Measurements from ENCODE around the gene RGL4.

RGL4 gene

DNA sequence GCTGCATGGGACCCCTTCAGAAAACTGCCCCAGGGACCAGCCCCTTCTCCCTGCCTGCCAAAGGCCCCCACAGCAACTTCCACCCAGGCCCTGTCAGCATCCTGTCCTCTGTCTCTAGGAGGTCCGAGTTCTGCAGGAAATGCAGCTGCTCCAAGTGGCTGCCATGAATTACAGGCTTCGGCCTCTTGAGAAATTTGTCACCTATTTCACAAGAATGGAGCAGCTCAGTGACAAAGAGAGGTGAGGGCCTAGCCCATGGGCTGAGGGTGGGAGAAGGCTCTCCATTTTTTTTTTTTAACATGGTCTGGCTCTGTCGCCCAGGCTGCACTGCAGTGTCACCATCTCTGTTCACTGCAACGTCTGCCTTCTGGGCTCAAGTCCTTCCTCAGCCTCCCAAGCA is 7.3 kb downstream of the RGL4 start:
- FAIRE-seq: no peak
- no peak for DNase-seq (ENCODE audit: insufficient read length, low spot score)
- TF ChIP-seq POLR2A (IDR thresholded peaks at IDR 0.05; ENCODE audit: low read depth, low read length): no peak

GRCh38 chr22:23698673-23699235 is 7.9 kb downstream of the RGL4 start:
- TF ChIP-seq POLR2A (IDR thresholded peaks at IDR 0.05; ENCODE audit: low read depth, low read length): no peak
- FAIRE-seq: no peak
- no peak for DNase-seq (ENCODE audit: insufficient read length, low spot score)

- FAIRE-seq (no peak), DNase-seq (ENCODE audit: insufficient read length, low spot score) (no peak)
- TF ChIP-seq POLR2A (IDR thresholded peaks at IDR 0.05; ENCODE audit: low read depth, low read length): no peak
Measured at GRCh38 chr22:23700706-23701105, 9.9 kb downstream of the RGL4 start.

DNA sequence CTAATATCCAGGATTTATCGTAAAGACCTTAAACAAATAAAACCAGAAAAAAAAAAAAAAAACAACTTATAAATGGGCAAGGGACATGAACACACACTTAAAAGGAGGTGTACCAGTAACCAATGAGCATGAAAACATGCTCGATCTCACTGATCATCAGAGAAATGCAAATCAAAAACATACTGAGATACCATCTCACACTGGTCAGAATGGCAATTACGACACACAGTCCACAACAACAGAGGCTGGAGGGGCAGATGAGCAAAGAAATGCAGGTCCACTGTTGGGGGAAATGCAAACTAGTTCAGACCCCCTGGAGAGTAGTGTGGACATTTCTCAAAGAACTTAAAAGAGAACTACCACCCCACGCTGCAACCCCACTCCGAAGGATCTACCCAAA is 13.2 kb downstream of the RGL4 start:
- no peak for DNase-seq (ENCODE audit: insufficient read length, low spot score)
- no peak for FAIRE-seq
- no peak for TF ChIP-seq POLR2A (IDR thresholded peaks at IDR 0.05; ENCODE audit: low read depth, low read length)

GRCh38 chr22:23704829-23705228 is 14.0 kb downstream of the RGL4 start:
- DNase-seq (ENCODE audit: insufficient read length, low spot score) (no peak), FAIRE-seq (no peak)
- TF ChIP-seq POLR2A (IDR thresholded peaks at IDR 0.05; ENCODE audit: low read depth, low read length): no peak

DNA sequence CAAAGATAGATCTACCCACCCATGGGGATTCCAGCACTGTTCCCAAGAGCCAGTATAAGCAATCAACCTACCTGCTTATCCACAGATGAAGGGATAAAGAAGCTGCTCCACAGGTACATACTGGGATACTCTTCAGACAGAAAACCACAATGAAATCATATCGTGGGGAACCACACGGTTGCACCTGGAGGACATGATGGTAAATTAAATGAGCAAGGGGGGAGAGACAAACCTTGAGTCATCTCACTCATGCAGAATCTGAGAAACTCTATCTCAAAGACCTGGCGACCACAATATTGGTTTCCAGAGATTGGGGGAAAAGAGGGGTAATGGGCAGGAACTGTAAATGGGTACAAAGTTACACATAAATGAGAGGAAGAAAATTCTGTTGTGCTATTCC is 14.5 kb downstream of the RGL4 start:
- DNase-seq (ENCODE audit: insufficient read length, low spot score) (no peak), FAIRE-seq (no peak)
- TF ChIP-seq POLR2A (IDR thresholded peaks at IDR 0.05; ENCODE audit: low read depth, low read length): no peak

GRCh38 chr22:23708270-23708669 is 17.5 kb downstream of the RGL4 start:
- no peak for TF ChIP-seq POLR2A (IDR thresholded peaks at IDR 0.05; ENCODE audit: low read depth, low read length)
- FAIRE-seq: no peak
- no peak for DNase-seq (ENCODE audit: insufficient read length, low spot score)

DNA sequence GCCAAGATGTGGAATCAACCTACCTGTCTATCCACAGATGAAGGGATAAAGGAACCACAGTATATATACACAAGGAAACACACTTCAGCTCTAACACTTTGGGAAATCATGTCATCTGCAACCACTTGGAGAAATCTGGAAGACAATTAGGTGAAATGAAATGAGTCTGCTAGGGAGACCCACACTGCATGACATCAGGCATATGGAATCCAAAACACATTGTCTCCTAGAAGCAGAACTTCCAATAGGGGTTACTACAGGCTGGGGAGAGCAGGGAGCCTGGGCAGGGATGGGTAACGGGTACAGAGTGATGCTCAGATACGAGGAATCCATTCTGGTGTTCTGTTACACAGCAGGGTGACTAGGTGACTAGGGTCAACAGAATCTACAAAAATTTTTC is 18.3 kb downstream of the RGL4 start:
- DNase-seq (ENCODE audit: insufficient read length, low spot score): no peak
- TF ChIP-seq POLR2A (IDR thresholded peaks at IDR 0.05; ENCODE audit: low read depth, low read length): no peak
- no peak for FAIRE-seq

DNA sequence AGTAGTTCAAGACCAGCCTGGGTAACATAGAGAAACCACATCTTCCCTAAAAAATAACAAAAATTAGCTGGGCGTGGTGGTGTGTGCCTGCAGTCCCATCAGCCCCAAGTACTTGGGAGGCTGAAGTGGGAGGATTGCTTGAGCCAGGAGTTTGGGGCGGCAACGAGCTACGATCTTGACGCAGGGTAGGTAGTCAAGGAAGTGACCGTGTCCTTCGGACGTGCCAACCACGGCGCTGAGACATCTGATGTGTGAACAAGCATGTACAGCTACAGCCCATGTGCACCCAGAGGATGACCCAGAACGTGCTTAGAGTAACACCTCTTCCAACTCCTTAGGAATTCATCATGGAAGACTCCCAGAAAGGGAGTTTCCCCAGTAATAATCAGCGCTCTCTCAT is 21.4 kb downstream of the RGL4 start:
- FAIRE-seq (no peak), DNase-seq (ENCODE audit: insufficient read length, low spot score) (no peak)
- no peak for TF ChIP-seq POLR2A (IDR thresholded peaks at IDR 0.05; ENCODE audit: low read depth, low read length)

DNA sequence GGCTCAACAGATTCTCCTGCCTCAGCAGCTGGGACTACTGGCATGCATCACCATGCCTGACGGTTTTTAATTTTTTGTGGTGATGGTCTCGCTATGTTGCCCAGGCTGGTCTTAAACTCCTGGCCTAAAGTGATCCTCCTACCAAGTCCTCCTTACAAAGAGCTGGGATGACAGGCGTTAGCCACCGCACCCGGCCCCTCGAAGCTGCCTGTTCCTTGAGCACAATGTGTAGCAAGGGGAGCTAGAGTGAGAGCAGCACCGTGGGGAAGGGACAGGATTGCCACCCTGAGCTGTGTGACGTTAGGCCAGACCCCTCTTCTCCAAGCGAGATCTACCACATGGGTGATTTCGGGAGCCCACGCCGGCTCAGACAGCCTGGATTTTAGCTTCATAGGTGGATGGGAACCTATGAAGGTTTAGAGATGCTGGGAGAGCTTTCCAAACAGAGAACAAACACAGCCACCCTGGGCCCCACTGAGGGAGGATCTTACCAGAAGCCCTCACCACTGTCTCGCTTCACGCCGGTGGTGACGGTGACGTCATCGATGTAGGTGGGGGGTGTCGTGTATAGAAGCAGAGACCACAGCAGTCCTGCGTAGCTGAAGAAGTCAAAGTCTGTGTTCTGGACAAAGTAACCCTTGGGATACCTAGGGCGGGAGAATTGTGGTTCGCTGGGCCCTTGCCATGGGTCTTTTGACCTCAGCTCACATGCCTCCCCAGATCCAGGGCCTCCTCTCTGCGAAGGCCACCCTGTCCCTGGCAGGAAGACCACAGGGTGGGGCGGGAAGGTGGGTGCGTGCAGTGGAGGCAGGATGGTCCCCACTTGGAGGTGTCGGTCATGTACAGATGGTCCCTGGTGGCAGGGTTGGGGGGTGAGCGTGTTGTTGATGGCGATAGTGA is 23.1 kb downstream of the RGL4 start:
- no peak for FAIRE-seq
- DNase-seq (ENCODE audit: insufficient read length, low spot score): no peak
- TF ChIP-seq POLR2A (IDR thresholded peaks at IDR 0.05; ENCODE audit: low read depth, low read length): no peak

- FAIRE-seq (no peak), DNase-seq (ENCODE audit: insufficient read length, low spot score) (no peak)
- TF ChIP-seq POLR2A (IDR thresholded peaks at IDR 0.05; ENCODE audit: low read depth, low read length): no peak
Measured at GRCh38 chr22:23714596-23715578, 24.1 kb downstream of the RGL4 start.

- no peak for FAIRE-seq
- no peak for DNase-seq (ENCODE audit: insufficient read length, low spot score)
- no peak for TF ChIP-seq POLR2A (IDR thresholded peaks at IDR 0.05; ENCODE audit: low read depth, low read length)
Measured at GRCh38 chr22:23715806-23716375, 25.1 kb downstream of the RGL4 start.

- no peak for FAIRE-seq
- peak; percentile 81 for TF ChIP-seq POLR2A (IDR thresholded peaks at IDR 0.05; ENCODE audit: low read depth, low read length)
- peak; percentile 72 for DNase-seq (ENCODE audit: insufficient read length, low spot score)
Measured at GRCh38 chr22:23716811-23717801, 26.3 kb downstream of the RGL4 start.

Data from H54 (cell line).